T-helper 17 cell (primary cell): Measurements from ENCODE around the gene MRFAP1L1. TPM values are rescaled to one million over a fixed set of nuclear protein-coding genes. Genes with fewer than 3 reads are reported as not detected.

Source experiments
- ATAC-seq: fragments of 150-1000 bp; cut with Tn5 transposase; 2 replicates; pipeline ENCODE4 v1.10.0; 2021; ENCODE audit warnings: mild to moderate bottlenecking, moderate library complexity
- DNase-seq, 3 donors: peaks; one replicate each; pipeline versions ENCODE4 v3.0.0 to v3.0.0-alpha.2; 2020 to 2021
- H3K9me3 ChIP-seq: one replicate; pipeline ENCODE4 v1.7.0; 2013; ENCODE audit warnings: low read length, mild to moderate bottlenecking; ENCODE audit not compliant: control insufficient read depth, poor library complexity, severe bottlenecking
- H3K27ac Mint-ChIP-seq: one replicate; pipeline ENCODE4 v1.8.0; 2022; ENCODE audit warnings: mild to moderate bottlenecking, moderate library complexity, mixed read lengths
- H3K27me3 Mint-ChIP-seq: one replicate; pipeline ENCODE4 v1.8.0; 2022; ENCODE audit warnings: mixed read lengths
- H3K36me3 Mint-ChIP-seq: one replicate; pipeline ENCODE4 v1.8.0; 2022; ENCODE audit warnings: low read depth, mixed read lengths
- H3K4me1 Mint-ChIP-seq: one replicate; pipeline ENCODE4 v1.8.0; 2022; ENCODE audit warnings: mild to moderate bottlenecking, mixed read lengths
- H3K4me3 Mint-ChIP-seq: one replicate; pipeline ENCODE4 v1.8.0; 2022; ENCODE audit warnings: mild to moderate bottlenecking, moderate library complexity, mixed read lengths
- total RNA-seq, 4 donors: library from RNA in 2 of 4; stranded (reverse) in 2 of 4; gene quantifications; one replicate each; pipeline ENCODE4 v1.2.3 and lab custom pipeline; 2022 to 2026

Gene MRFAP1L1
- total RNA-seq, 2 donors from 2014 or later: 29.3 to 33.0 TPM

DNA sequence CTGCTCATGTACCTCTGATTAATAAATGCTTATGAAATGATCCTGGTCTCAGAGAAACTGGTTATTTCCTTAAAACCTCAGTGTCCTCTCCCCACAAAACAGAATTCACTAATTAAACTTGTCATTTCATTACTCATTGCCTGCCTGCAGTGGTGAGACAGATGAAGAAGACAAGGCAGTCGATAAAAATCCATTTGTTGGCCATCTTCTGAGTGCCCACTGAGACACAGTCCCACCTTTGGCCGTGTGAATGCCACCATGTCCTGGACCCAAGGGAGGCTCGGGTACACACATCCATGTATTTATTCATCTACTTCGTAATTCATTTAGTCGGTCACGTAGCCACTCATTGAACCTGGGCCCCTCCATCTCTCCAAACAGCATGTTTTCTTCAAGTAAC lies 12.5 kb downstream of the MRFAP1L1 start:
- H3K36me3 Mint-ChIP-seq: no peaks in the 10 kb centered on the region

DNA sequence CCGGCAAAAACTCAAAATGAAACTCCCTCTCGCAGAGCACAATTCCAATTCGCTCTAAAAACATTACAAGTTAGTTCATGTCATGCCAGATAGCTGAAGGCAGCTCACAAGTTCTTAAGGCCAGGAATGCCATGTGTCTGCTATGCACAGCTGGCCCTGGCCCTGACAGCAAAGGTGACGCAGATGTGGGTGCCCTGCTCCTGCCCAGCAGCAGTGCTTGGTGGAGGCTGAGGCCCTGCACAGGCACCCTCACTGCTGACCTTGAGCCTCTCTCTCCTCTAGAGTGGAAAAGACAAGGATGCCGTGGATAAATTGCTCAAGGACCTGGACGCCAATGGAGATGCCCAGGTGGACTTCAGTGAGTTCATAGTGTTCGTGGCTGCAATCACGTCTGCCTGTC lies 13.1 kb downstream of the MRFAP1L1 start:
- H3K36me3 Mint-ChIP-seq: no peaks in the 10 kb centered on the region
- DNase-seq (no peak), ATAC-seq (peak; percentile 68)
- H3K4me3 Mint-ChIP-seq: peak overlapping the region; percentile 80
- peak overlapping the region; percentile 100 for H3K27ac Mint-ChIP-seq
- H3K4me1 Mint-ChIP-seq: peaks cover 57% of the 10 kb centered on the region
- H3K27me3 Mint-ChIP-seq: no peaks in the 10 kb centered on the region
- no peaks in the 10 kb centered on the region for H3K9me3 ChIP-seq

More for the DNA sequence above, 12.5 kb downstream of the MRFAP1L1 start:
- Mint-ChIP-seq H3K27me3 (no peaks in the 10 kb centered on the region), H3K4me3 (peak overlapping the region; percentile 80), H3K27ac (peak overlapping the region; percentile 100), H3K4me1 (peaks cover 57% of the 10 kb centered on the region)
- ATAC-seq: no peak
- no peaks in the 10 kb centered on the region for H3K9me3 ChIP-seq
- no peak for DNase-seq

DNA sequence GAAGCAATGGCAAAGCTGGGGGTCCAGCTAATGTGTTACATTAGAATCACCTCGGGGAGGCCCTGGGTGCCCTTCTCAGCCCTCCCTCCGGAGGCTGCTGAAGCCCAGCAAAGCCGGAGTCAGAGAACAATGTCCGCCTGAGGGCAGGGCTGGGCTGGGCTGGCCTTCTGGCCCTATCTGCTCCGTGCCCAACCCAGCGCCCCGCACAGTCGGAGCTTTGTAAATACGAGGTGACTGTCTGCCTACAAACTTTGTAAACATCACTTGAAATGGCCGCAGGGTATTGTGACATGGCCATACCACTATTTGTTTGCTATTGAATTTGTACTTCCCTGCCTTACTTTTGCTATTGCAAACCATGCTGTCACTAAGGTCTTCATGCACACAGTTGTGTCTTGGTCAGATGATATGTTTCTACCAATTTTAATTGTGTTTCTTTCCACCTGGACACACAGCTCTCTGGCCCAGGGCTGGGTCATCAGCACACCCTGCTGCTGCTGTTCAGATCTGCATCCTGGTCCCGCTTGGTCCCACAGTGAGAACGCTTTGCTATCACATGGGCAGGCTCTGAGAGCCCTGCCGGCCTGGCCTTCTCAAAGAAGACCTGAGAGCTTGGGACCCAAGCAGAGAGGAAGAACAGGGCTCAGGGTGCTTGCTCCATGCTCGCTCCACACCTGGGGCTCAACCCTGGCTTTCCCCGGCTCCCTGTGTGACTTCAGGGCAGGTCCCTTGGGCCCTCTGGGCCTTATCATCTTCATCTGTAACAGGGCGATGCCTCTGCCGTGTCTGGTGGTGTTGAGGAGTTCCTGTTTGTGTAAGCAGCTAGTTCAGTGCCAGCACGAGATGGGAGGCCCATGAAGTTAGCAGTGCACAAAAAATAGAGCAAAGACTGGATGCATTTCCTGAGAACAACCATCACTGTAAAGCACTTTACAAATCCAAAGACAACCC lies 13.7 kb downstream of the MRFAP1L1 start:
- peak; percentile 90 for ATAC-seq
- no peaks in the 10 kb centered on the region for H3K9me3 ChIP-seq
- Mint-ChIP-seq H3K36me3 (no peaks in the 10 kb centered on the region), H3K27me3 (no peaks in the 10 kb centered on the region), H3K4me3 (peak overlapping the region; percentile 80), H3K27ac (peak overlapping the region; percentile 100), H3K4me1 (peaks cover 59% of the 10 kb centered on the region)
- DNase-seq: peak; percentile 35 to 58 (median 52)

DNA sequence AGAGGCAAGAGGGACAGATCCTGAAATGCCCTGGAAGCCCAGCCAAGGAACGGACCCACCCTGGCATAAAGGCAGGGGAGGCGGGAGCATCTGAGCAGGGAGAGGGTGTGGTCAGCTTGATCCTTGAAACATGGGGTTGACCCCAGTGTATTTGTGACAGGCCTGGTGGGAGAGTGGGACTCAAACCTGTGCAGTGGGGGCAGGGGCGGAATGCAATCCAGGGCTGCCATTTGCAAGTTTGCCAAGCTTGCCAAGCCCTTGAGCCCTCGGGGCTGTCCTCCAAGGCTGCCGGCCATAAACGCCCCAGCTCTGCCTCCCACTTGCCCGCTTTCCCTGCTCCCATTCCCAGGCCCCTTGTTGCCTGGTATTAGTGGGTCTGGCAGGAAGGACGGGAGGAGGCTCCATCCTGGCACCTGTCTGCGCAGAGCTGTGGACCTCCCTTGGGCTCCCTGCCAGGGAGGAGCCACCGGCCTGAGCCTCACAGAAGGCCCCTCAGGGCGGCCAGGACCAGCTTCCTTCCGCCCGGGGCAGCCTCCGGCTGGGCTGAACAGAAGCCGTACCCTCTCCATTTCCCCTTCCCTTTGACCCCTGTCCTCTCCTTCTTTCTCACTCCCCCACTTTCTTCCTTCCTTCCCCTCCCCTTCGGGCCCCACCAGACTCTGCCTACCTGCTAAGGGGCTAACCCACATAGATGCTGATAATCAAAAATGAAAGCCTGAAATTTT lies 15.3 kb downstream of the MRFAP1L1 start:
- DNase-seq: no peak

DNA sequence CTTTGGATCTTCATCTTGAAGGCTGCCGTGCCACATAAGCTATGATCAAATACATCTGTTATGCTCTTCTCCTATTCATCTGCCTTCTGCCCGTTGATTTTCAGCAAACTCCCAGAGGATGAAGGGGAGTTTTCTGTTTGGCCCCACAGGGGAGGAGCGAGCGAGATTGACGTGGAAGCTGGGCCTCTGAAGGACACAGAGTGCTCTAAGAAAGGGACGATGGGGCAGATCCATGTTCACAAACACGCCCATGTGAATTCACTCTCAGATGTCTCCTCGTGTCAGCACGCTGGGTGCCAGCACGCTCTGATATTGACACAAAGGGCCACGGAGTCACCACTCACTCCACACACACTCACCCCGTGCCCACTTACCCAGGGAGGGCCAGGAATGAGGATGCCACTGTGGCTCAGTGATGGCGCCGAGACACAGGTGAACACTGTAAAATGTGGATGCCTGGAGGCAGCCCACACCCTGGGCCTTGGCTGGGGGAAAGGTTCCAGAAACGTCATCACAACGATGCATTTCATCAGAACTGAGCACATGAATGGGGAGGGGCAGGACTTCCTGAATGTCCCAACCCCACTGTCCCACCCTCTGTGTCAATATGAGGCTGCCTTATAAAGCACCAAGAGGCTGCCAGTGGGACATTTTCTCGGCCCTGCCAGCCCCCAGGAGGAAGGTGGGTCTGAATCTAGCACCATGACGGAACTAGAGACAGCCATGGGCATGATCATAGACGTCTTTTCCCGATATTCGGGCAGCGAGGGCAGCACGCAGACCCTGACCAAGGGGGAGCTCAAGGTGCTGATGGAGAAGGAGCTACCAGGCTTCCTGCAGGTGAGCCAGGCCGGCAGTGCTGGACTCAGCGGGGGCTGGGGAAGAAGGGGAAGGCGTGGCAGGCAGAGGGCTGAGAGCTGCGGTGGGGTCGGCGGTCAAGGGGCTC lies 16.2 kb downstream of the MRFAP1L1 start, which contains the start of gene S100P:
S100P (plus strand) TSS at position 648 of the 946 bp plus-strand sequence; CDS start at position 703, 55 bp downstream.
- no peaks in the 10 kb centered on the region for H3K9me3 ChIP-seq
- H3K27ac Mint-ChIP-seq: peak within 1 kb of the TSS; percentile 100
- H3K4me1 Mint-ChIP-seq: peaks cover 67% of the 10 kb centered on the region
- ATAC-seq (no peak), DNase-seq (no peak)
- no peaks in the 10 kb centered on the region for H3K36me3 Mint-ChIP-seq
- H3K4me3 Mint-ChIP-seq: peak within 1 kb of the TSS; percentile 80
- H3K27me3 Mint-ChIP-seq: no peaks in the 10 kb centered on the region

More for the DNA sequence above, 15.3 kb downstream of the MRFAP1L1 start:
- Mint-ChIP-seq H3K27ac (peak overlapping the region; percentile 100), H3K4me3 (peak overlapping the region; percentile 80), H3K4me1 (peaks cover 63% of the 10 kb centered on the region), H3K36me3 (no peaks in the 10 kb centered on the region), H3K27me3 (no peaks in the 10 kb centered on the region)
- no peaks in the 10 kb centered on the region for H3K9me3 ChIP-seq
- peak; percentile 23 for ATAC-seq

DNA sequence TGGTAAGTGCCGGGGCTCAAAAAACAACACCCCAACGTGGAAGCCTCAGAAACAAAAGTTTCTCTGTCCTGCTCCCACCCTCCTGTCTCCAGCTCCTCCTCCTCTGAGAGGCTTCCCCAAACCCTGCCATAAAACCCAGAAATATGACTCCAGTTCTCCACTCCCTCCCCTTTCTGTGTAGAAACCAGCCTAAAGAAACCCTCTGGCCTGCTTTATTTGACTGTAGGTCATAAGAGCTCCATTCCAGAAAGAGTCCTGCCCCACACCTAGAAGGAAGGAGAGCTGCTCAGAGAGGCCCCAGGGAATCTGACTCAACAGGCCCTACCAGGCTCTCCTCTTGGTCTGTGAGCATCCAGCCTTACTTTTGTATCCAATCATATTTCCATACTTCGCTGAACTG lies 16.9 kb downstream of the MRFAP1L1 start:
- H3K27ac Mint-ChIP-seq: peak overlapping the region; percentile 100
- no peaks in the 10 kb centered on the region for H3K36me3 Mint-ChIP-seq
- peak overlapping the region; percentile 73 for H3K4me3 Mint-ChIP-seq
- DNase-seq (no peak), ATAC-seq (no peak)
- H3K4me1 Mint-ChIP-seq: peaks cover 69% of the 10 kb centered on the region
- H3K9me3 ChIP-seq: no peaks in the 10 kb centered on the region
- H3K27me3 Mint-ChIP-seq: no peaks in the 10 kb centered on the region

DNA sequence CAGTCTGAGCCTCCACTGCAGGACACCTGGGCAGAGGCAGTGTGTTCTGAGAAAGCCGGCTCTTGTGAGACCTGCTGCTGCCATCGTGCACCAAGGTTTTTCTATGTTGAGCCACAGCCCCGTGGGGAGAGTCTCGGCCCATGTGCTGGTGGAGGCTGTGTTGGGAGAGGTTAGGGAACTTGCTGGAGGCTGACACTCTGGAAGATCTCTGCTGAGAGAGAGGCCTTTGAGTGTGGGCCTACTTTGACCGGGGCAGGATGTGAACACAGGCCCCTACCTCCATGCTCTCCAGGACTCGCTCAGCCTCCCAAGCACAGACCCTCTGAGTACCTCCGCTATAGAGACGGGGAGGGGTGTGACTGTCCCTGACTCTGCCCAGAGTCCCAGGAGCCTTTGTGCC lies 17.3 kb downstream of the MRFAP1L1 start:
- H3K9me3 ChIP-seq: no peaks in the 10 kb centered on the region
- Mint-ChIP-seq H3K27me3 (no peaks in the 10 kb centered on the region), H3K27ac (peak overlapping the region; percentile 100), H3K4me1 (peaks cover 70% of the 10 kb centered on the region), H3K36me3 (no peaks in the 10 kb centered on the region), H3K4me3 (peak overlapping the region; percentile 73)
- DNase-seq (no peak), ATAC-seq (no peak)

DNA sequence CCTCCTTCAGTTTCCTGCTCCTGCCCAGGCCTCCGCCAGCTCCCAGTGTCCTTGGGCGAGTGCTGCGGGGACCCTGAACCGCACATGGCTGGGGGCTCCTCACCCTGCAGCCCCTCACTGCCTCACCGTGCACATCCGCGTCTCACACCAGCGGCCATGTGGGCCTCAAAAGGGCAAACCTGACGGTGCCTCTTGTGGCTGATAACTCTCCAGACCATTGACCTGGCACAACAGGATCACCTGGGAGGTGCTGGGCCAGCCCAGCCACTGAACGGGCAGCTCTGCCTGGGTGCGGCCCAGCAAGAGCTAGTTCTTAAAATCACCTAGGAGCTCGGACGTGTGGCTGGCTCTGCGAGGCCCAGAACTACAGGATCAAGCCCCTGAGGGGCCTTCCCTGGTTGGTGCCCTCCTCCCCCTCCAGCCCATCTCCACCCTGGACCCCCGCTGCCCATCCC lies 20.1 kb downstream of the MRFAP1L1 start:
- H3K27ac Mint-ChIP-seq: peak overlapping the region; percentile 99
- peaks cover 58% of the 10 kb centered on the region for H3K4me1 Mint-ChIP-seq
- no peaks in the 10 kb centered on the region for H3K27me3 Mint-ChIP-seq
- no peak for ATAC-seq
- H3K9me3 ChIP-seq: no peaks in the 10 kb centered on the region
- no peak for DNase-seq
- H3K36me3 Mint-ChIP-seq: no peaks in the 10 kb centered on the region
- H3K4me3 Mint-ChIP-seq: peak overlapping the region; percentile 96

DNA sequence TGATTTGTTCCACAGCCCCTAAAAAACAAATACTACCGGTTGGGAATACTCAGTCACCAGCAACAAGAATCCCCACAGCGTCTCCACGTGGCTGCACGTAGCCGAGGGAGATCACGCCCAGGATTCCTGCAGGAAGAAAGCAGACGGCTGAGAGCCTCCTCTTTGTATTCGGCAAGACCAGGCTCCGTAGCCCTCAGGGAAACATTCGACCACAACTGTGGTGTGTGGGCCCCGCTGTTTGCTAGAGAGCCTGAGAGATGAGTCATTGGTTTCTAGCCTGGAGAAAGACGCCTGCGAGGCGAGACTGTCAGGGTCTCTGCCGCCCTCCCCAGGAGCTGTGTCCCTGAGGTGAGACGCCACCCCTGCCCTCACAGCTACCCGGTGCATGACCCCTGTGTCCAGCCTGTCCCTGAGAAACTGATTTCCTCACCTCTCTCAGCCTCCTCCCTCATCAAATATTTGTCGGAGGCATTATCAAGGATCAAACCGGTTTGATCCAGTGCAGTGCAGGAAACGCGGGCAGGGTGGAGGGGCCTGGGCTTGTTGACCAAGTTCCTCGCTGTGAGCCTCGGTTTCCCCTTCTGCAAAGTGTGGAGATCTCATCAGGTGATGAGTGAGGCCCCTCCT lies 20.7 kb downstream of the MRFAP1L1 start:
- DNase-seq (peak; percentile 40 to 65 (median 50)), ATAC-seq (peak; percentile 82)
- Mint-ChIP-seq H3K36me3 (no peaks in the 10 kb centered on the region), H3K27me3 (no peaks in the 10 kb centered on the region), H3K4me1 (peaks cover 55% of the 10 kb centered on the region), H3K27ac (peak overlapping the region; percentile 99), H3K4me3 (peak overlapping the region; percentile 96)
- no peaks in the 10 kb centered on the region for H3K9me3 ChIP-seq

DNA sequence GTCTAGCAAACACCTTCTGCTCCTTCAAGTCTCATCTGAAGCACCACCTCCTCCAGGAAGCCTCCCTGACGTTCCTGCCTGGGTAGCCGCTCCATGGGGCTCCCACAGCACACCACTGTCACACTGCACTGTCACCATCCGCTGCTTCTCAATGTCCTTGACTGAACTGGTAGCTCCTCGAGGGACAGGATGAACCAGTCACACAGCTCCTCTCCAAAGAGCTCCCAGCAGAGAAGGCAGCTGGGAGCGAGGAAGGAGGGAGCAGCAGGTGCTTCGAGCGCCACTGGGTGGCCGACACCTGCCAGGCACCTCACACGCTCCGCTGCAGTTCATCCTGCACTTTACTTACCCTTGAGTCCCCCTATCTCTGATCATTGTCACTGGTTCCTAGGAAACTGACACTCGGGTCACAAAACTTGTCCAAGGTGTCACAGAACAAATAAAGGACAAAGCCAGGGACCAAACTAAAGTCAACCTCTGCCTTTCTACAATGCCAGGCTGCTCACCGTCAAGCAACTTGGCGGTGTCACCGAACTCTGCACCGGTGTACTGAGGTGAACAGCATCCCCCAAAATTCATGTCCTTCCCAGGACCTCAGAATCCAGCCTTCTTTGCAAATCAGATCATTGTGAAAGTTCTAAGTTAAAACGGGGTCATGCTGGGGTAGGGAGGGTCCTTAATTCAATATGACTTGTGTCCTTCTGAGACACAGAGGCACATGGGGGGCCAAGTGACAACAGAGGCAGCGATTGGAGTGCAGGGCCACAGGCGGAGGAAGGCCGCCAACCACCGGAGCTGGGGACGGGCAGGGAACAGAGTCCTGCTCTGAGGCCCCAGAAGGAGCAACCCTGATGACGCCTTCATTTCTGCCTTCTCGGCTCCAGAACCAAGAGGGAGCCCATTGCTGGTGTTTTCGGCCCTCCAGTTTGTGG lies 21.5 kb downstream of the MRFAP1L1 start:
- peaks cover 48% of the 10 kb centered on the region for H3K4me1 Mint-ChIP-seq

DNA sequence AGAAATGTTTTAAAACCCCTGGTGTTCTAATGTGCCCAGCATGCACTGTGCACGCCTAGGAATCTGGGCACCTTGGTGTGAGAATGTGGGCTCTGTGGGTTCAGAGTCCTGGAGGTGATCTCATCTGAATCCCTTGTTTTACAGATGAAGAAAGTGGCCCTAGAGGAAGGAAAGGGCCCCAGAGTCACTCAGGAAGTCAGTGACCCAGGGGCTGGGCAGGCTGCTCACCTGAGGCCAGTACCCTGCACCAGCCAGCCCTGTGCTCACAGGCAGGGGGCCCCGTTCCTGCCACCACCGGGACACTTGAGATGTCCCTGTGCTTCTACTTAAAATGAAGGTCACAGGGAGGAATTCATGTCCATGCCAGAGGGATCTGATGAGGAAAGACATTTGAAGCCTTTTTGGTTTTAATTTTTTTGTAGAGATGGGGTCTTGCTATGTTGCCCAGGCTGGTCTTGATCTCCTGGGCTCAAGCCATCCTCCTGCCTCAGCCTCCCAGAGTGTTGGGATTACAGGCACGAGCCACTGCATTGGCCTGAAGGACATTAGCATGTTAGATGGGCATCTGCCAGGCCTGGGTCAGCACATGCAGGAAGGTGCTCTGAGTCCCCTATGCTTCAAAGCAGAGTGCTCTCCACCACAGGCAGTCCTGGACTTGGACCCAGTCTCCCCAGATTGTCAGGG lies 23.4 kb downstream of the MRFAP1L1 start:
- Mint-ChIP-seq H3K4me1 (peaks cover 45% of the 10 kb centered on the region), H3K4me3 (no peak overlapping the region), H3K27me3 (no peaks in the 10 kb centered on the region), H3K27ac (peak overlapping the region; percentile 87), H3K36me3 (no peaks in the 10 kb centered on the region)
- ATAC-seq (no peak), DNase-seq (no peak)
- no peaks in the 10 kb centered on the region for H3K9me3 ChIP-seq

More for the DNA sequence above, 21.5 kb downstream of the MRFAP1L1 start:
- no peaks in the 10 kb centered on the region for H3K9me3 ChIP-seq
- DNase-seq: no peak
- no peaks in the 10 kb centered on the region for H3K36me3 Mint-ChIP-seq
- peak overlapping the region; percentile 96 for H3K4me3 Mint-ChIP-seq
- no peaks in the 10 kb centered on the region for H3K27me3 Mint-ChIP-seq
- ATAC-seq: no peak
- H3K27ac Mint-ChIP-seq: peak overlapping the region; percentile 99
